Stimulated activated CD8-positive, alpha-beta memory T cell treated with anti-CD3 and anti-CD28 coated beads, Interleukin-12 subunit alpha, Interleukin-12 subunit beta, amount 100 ng/mL, for 4 hours (primary cell): ENCODE measurements around the gene NT5DC1.

Experiments
- DNase-seq: peaks from one replicate; pipeline ENCODE4 v3.0.0-alpha.2; 2020; ENCODE audit warnings: low read depth

NT5DC1 gene

DNA sequence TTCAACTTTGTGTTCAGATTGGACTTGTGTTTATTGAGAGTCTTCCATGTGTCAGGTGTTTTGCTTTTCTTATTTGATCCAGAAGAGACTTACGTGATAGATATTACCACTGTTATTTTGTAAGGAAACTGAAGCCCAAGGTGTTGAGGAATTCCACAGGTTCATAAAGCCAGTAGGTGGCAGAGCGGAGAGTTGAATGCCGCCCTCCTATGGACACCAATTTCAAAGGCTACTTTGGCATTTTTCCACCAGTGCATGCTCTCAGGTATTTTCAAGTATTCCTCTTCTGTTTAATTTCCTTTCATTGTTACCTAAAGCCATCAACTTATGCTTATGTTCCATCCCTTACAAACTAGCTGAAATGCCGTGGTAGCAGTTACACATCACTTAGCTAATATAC lies 39.3 kb downstream of the NT5DC1 start:
- DNase-seq: no peak

DNA sequence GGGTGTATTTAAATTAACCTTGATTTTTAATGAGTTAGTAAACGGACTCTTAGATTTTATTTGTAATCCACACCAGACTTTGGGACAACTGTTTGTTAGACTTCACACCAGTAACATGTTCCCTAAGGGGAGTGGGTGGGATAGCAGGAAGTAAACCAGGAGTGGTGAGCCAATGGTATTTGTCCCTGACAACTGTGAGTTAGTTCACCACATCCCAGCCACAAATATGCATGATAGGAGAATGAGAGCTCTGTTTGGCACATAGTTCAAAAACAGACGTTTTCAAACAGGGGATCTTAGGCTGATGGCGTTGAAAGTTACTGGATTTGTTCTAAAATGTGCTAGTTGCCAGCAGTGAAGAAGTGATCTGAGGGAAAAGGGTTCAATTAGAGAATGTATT lies 44.0 kb downstream of the NT5DC1 start:
- no peak for DNase-seq

DNA sequence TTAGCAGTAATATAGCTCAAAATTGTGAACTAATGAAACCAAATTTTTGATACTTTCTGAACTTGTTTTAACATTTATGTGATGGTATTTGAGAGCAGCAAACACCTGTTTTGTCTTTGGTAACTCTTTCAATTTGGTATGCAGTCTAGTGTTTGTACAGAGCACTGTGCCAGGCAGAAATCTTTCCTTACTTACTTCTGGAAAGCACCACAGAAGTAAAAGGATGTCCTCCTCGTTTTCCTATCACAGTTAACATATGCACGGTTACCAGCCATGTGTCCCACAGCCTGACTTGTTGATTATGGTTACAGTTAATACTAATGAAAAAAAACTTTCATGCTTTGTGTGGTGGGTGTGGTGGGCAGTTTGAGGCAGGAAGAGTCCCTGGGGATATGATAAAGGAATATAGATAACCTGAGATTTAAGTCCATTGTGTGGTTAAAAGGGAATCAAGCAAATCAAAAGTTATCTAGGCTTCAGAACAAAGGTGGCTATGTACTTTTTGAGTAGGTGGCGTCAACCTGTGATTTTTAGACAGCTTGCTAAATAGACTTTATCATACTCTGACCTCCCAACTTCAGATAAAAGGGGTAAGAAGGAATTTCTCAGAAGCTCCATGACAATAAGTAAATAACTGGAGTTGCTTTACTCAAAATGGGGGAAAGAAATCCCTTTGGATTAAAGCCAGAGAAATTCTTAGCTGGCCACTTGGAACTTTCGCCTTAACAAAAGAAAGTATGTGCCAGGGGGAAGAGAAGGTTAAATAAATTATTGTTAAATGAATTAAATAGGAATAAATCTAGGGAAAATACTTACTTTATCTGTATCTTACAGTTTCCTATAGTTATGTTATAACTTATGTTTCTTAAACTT lies 45.4 kb downstream of the NT5DC1 start:
- DNase-seq: no peak

DNA sequence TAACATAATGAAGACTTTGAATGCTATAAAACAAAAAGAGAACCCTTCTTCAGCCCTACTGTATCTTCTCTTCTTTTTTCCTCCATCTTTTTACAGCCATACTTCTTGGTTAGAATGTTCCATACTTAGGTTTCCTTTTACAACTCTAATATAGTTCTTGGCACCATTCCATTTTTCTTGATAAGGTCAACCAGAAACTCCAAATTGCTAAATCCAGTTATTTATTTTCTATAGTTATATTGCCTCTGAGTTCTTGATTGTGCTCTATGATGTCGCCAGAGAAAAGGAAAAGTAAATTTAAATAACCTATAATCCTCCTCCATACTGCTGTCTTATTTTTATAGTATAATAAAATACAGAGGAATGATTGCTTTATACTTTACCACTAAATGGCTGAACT lies 52.0 kb downstream of the NT5DC1 start:
- no peak for DNase-seq

DNA sequence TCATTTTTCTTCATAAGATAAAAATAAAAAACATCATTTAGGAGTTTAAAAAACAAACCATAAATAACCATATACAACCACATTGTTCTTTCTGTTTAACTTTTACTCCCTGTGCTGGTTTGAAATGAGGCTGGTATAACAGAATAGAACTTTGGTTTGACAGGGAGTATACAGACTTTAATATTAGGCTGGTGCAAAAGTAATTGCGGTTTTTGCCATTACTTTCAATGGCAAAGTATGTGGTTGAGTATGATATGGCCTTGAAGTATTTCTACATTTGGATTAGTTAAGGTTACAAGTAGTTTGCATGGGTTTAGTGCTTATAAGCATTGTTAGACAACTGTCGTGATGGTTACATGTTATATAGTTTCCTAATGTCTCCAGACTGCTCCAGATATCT lies 54.2 kb downstream of the NT5DC1 start:
- no peak for DNase-seq

DNA sequence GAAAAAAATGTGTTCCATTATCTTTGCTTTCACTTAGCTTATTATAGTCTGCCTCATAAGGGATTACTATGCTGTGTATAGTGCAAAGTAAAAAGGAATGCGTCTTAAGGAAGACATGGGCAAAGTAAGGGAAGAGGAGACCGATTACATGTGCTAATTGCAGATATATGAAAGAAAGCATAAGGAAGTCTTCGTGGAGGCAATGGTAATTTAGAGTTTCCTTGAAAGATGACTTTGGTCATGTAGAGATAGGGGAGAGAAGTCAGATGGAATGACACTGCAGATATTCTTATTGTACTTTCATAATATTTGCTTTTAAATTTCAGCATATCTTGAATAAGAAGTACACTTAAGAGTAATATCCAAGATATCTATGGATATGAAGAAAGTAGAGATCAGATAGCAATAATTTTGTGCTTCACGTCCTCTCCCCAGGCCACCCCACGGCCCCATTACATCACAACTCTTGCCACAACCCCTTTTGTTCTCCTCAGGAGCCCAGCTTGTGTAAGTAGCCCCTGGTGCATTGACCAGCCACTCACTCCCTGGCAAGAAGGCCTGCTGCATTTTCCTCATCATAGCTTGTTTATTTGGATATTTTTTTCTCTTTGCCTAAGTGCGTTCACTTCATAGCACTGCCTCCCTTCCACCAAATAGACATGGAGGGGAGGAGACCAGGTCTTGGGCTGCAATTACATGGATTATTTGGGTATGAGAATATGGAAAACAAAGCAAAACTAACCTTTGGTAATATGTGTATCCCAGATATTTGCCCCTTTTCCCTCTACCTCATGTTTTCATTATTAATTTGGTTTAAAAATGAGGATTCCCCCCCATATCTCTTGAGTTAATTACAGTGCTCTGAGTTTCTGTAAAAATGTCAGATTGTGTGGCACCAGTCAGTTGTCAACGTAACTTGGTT lies 56.0 kb downstream of the NT5DC1 start:
- no peak for DNase-seq

DNA sequence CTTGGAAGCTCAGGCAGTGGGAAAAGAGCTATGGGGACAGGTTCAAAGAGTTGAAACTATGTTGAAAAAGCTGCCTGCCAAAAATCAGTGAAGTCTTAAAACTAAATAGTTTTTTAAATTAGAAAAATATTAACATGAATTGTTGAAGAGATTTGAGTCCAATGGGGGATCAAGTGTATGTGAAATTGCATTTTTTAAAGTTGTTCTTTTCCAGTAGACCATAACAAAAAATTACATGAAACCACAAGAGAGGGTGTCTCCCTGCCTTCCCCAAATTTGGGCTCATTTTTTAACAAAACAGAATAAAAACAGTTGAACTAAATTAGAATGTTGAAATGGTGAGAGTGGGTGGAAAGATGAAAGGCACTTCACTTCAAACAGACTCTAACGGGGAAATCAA lies 56.7 kb downstream of the NT5DC1 start:
- no peak for DNase-seq

DNA sequence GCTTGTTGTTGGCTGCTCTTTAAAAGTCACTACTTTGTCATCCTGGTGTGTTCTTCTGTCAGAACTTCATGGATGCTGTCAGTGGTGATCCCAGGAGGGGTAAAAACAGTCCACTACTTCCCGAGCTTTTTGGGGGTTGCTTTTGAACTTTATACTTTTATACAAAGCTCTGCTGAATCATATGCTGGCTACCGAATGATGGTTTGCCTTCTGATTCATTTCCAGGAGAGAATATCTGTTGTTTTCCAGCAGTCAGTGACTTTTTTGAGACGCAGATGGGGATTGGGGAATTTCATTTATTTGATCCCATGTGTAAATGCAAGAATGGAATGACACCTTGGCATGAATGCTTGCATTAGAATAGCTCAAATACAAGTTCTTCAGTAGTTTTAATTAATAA lies 58.0 kb downstream of the NT5DC1 start:
- no peak for DNase-seq

DNA sequence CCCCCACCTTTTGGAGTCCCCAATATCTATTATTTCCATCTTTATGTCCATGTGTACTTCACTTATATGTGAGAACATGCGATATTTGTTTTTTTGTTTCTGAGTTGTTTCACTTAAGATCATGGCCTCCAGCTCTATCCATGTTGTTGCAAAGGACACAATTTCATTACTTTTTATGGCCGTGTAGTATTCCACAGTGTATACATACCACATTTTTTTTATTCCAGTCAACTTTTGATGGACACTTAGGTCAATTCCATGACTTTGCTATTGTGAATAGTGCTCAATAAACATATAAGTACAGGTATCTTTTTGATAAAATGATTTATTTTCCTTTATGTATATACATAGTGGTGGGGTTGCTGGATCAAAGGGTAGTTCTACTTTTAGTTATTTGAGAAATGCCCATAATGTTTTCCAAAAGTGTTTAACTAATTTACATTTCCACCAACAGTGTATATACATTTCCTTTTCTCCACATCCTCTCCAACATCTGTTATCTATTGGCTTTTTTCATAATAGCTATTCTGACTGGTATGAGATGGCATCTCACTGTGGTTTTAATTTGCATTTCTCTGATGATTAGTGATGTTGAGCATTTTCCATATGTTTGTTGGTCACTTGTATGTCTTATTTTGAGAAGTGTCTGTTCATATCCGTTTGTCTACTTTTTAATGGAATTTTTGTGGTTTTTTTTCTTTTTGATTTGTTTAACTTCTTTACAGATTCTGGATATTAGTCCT lies 59.3 kb downstream of the NT5DC1 start:
- no peak for DNase-seq

DNA sequence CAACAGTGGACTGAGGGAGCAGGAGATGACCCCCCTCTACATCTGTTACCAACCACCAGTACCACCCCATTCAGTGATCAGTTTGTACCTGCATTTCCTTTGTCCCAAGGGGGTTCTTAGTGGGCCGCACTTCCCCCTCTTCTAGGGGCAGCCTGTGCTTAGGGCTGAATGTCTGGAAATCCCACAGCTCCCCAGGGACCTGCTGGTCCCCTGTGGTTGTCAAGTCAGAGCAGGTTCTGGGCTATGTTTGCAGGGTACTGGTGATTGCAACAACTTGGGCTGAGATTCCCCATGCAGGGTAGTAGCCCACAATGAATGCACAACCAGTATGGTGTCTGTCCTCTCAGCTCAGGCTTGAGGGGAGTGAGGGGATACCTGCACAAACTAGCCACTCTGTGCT lies 64.9 kb downstream of the NT5DC1 start:
- no peak for DNase-seq

DNA sequence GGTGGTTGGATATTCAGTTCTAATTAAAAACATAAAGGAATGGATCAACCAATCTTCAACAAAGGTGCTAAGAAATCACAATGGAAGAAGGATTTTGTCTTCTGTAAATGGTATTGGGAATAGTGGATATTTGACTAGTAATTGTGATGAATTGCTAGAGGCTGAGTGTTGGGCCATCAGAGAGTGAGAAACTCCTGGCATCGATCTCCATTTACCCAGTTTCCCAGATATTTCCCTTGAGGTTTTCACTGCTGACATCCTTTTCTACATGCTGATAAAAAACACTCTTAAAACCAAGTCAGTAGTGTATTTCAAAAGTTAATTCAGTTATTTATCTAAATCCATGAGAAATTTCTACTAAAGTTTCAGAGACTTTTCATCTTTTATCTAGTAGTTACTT lies 65.7 kb downstream of the NT5DC1 start:
- DNase-seq: no peak

DNA sequence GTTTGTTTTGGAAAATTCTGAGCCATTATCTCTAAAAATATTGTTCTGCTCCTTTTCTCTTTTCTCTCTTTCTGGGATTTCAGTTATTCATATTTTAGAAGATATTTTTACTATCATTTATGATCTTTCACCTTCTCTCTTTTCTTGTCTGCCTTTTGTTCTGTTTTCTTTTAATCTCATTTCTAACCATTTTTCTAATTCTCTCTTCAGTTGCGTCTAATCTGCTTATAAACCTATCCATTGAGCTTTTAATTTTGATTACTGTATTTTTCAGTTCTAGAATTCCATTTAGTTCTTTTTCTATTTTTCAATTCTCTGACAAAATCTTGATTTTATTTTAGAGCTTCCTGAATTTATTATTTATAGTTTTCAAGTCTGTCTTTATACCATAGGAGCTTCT lies 67.5 kb downstream of the NT5DC1 start:
- no peak for DNase-seq

DNA sequence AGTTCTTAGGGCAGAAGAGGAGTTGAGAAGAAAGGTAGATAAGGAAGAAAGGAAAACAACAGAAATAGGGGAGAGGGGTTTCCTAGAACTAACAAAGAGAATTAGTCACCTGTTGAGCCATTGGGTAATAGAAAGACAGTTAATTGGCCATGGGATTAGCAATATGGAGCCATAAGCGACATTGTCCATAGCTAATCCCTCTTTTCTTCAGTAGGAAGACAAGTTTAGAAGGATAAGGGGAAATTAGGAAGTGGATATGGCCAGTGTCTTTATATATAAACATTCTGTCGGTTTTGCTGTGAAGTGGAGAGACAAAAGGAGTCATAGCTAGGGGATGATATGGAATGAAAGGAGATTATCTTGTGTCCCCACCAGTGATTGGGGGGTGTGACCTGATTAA lies 69.2 kb downstream of the NT5DC1 start:
- DNase-seq: no peak

DNA sequence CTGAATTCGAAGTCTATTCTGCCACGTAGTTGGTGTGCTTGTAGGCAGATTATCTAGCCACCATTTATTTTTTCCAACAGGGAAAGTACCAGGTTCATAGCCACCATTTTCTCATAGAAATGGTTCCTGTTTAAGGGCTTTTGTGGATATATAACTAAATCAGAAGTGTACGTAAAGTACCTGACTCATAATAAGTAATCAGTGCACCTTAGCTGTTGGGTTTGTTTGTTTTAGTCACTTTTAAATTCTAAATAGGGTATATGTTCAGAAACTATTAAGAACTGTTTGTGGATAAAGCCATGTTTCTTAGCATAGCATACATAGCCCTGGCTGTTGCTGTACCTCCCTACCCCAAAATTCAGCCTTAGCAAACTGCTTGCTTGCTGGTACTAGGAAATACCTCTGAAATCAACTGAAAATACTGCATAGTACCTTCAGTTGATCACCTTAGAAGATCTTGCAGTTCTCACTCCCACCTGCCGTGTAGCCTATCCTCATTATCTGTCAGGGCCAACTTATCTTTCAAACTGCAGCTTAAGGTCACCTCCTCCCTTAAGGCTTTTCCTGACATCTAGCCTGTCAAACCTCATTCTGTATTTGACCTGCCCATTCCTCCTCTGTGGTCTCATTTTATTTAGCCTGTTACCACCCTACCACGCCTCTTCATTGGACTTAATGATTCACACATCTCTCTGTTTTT lies 69.9 kb downstream of the NT5DC1 start:
- no peak for DNase-seq

DNA sequence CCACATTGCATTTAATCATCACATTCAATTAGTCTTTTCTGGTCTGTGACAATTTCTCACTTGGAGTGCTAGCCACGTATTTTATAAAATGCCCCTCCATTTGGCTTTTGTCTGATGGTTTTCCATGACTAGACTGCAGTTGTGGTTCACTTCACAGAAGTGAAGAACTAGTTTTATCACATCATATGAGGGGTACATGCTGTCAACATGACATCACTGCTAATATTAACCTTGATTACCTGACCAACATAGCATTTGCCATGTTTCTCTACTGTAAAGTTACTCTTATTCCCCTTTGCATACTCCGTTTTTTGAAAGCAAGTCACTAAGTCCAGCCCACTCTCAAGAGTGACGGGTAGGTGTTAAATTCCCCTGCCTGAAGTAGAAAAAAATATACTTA lies 73.3 kb downstream of the NT5DC1 start:
- no peak for DNase-seq

DNA sequence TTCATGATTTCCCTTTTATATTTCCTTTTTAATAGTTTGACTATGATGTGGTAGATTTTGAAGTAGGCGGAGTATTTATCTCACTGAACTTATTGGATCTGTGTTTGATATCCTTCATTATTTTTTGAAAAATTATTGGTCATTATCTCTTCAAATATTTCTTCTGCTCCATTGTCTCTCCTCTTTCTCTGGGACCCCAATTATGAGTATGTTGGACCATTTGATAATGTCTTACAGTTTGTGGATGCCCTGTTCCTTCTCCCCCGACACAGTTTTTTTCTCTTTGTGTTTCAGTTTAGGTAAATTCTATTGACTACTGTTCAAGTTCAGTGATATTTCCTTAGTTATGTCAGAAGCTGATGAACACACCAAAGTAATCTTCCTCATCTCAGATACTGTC lies 74.7 kb downstream of the NT5DC1 start:
- no peak for DNase-seq

DNA sequence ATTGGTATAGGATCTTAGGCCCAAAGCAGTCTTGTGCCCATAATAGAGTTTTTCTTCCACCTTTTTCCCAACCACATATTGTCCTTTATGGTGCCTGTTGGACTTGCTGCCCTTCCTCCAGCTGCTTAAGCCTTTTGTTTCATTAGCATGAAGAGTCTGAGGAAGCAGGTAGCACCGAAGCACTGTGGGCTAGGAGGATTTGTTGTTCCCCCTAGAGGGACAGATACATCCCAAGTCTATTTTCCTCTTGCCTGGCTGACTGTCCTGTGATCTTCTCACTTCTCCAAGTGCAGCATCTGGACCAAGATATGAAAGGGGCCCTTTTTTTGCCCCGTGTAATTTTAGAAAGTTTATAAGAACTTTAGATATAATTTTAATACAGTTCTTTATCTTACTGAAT lies 75.9 kb downstream of the NT5DC1 start:
- no peak for DNase-seq

DNA sequence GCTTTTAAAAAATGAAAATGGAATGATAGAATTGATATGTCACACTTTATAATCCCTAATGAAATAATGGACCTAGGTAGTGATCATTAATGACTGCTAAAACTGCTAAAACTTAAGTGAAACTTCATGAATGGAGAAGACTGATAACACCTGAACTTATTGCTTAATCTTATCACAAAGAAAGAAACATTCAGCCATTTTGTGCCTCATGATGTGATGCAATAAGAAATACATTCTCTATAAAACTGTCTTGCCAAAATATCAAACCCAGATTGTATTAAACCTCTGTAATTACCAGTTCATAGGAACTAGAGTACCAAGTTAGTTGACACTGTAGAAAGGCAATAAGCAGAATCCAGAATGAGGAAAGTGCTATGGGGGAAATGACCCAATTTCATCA lies 79.7 kb downstream of the NT5DC1 start:
- no peak for DNase-seq

DNA sequence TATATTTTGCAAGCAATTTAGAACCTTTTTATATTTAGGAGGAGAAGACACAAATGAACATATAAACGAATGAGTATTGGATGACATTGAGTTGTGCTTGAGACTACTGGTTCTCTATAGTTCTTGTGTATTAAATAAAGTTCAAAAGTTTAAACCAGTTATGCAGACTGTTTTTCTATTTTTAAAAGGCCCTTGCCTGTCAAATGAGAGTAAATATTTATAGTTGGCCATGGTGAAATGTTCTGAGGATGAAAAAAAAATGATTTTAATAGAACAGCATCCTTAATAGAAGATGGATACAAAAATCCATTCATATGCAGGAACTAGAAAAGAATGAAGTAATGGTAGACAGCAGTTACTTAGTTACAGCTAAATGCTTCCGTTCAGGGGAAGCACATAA lies 88.8 kb downstream of the NT5DC1 start:
- DNase-seq: no peak

DNA sequence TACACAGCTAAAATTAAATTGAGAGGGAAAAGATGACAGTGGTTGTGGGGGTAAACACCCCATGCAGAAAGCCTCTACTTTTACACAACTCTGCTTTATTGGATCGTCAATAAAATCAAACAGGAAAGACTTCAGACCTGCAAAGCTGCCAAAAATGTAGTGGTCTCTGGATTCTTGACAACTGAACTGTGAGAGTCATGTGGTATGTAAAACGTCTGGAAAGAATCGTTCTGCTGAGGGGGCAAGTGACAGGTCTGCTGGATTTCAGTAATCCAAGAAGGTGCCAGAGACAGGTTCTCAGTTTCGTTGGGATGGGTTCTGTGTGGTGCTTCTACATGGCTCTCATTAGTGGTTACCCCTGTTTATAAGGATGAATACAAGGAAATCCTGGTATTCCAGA lies 89.9 kb downstream of the NT5DC1 start:
- no peak for DNase-seq

DNA sequence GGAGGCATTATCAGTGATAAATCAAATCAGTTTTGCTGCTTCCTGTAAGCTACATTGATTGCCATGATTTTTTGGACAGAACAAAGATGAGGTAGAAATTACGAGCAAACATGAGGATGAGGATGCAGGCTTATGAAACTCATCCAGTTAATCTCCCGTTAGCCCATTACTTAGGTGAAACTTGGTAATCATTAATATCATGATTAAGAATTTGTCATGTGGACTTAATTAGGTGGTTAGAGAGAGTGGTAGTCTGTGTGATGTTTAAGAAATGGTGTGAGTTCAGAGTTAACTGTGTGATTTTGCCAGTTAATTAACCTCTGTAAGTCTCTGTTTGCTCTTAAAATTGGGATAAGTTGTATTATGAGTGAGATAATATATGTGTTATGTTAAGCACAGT lies 91.2 kb downstream of the NT5DC1 start:
- no peak for DNase-seq

DNA sequence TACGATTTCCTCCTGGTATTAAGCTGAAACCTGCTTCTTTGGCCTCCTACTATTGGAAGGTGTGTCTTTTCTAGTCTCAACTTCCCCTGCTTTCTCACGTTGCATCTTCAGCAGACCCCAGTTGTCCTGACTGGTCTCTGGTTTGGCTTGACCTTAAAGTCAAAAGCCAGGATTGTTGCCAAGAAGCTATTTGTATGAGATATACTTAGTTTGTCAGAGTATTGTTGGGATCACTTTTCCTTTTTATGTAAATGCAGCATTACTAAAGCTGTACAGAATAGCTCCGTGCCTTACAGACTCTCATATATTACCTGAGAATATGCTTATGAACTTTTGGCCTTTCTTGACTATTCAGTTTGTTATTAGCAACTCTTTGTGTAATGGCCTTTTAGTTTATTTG lies 92.1 kb downstream of the NT5DC1 start:
- no peak for DNase-seq
